ENCODE measurements around the gene NFE2.

NFE2 gene

DNA sequence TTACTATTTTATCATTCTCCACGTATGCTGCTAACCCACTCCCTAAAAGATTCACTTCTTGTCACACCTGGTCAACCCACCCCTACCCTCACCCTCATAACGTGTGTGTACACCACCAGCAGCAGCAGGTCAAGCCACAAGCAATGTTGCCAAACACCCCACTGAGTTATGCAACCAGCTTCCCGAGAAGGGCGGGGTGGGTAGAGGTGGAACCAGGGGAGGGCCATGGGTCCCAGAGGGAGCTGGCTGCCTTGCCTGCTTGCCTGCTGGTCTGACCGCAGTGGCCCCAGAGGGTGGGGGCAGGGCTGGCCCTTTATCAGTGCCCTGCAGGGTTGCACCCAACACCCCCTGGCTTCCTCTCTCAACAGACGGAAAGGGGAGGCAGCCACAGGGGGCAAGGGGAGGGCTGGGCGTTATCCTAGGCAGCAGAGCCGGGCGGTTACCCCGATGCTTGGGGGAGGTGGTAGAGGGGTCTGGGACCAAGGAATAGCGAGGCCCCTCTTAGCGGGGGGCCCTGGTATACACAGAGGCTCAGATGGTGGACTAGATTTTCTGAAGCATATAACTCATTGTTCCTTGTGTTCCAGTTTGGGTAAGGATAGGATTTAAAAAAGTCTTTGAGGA lies 3.5 kb upstream of the NFE2 start:
- TF ChIP-seq, protein P1, sequence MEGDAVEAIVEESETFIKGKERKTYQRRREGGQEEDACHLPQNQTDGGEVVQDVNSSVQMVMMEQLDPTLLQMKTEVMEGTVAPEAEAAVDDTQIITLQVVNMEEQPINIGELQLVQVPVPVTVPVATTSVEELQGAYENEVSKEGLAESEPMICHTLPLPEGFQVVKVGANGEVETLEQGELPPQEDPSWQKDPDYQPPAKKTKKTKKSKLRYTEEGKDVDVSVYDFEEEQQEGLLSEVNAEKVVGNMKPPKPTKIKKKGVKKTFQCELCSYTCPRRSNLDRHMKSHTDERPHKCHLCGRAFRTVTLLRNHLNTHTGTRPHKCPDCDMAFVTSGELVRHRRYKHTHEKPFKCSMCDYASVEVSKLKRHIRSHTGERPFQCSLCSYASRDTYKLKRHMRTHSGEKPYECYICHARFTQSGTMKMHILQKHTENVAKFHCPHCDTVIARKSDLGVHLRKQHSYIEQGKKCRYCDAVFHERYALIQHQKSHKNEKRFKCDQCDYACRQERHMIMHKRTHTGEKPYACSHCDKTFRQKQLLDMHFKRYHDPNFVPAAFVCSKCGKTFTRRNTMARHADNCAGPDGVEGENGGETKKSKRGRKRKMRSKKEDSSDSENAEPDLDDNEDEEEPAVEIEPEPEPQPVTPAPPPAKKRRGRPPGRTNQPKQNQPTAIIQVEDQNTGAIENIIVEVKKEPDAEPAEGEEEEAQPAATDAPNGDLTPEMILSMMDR (IDR thresholded peaks at IDR 0.05), result no peak
- no peak for TF ChIP-seq ZFX (IDR thresholded peaks at IDR 0.05; ENCODE audit: borderline replicate concordance)
- no peak overlapping the region for H3K27ac ChIP-seq

DNA sequence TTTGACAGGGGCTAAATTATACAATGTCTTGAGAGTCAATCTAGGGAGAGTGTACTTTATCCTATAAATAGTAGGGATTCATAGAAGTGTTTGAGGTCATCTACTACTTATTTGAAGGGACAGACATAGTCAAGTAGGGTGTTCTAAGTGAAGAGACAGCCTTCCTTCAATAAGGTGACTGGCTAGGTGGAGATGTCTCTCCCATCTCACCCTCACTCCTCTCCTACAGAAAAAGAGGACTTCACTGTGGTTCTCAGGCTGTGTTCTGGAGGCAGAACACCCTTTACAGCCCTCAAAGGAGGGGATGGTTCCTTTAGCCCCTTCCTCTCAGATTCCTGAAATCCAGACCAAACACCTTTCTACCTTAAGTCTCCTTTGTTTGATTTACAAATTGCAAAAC lies 2.8 kb upstream of the NFE2 start:
- TF ChIP-seq, protein P1 (IDR thresholded peaks at IDR 0.05), result no peak
- TF ChIP-seq ZFX (IDR thresholded peaks at IDR 0.05; ENCODE audit: borderline replicate concordance), result no peak
- H3K27ac ChIP-seq, result no peak overlapping the region

- no peak overlapping the region for H3K27ac ChIP-seq
- no peak for TF ChIP-seq ZFX (IDR thresholded peaks at IDR 0.05; ENCODE audit: borderline replicate concordance)
- TF ChIP-seq, protein P1 (IDR thresholded peaks at IDR 0.05), result no peak
Measured at GRCh38 chr12:54301428-54302048, 723 bp upstream of the NFE2 start.

DNA sequence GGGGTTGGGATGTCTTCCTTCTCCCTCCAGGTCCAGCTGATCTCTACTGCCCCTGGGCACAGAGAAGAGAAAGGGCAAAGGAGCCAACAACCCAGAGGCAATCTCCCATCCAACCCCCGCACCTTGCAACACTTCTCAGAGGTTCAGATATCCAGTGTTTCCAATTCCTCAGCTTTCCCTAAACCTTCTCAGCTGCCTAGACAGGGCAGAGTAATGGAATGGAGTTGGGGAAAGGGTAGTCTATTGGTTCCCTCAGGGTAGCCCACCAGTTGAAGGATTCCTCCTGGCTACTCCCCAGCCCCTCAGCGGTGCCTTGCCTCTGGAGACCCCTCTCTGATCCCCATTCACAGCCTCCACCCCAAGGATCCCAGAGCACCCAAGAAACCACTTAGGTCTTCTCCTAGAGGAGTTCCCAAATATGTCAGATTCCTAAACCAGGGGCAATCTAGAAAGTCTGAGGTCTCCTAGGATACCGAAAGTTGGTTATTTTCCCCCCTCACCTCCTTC lies 537 bp downstream of the NFE2 start:
- no peak for TF ChIP-seq ZFX (IDR thresholded peaks at IDR 0.05; ENCODE audit: borderline replicate concordance)
- TF ChIP-seq, protein P1 (IDR thresholded peaks at IDR 0.05), result no peak
- H3K27ac ChIP-seq, result no peak overlapping the region

DNA sequence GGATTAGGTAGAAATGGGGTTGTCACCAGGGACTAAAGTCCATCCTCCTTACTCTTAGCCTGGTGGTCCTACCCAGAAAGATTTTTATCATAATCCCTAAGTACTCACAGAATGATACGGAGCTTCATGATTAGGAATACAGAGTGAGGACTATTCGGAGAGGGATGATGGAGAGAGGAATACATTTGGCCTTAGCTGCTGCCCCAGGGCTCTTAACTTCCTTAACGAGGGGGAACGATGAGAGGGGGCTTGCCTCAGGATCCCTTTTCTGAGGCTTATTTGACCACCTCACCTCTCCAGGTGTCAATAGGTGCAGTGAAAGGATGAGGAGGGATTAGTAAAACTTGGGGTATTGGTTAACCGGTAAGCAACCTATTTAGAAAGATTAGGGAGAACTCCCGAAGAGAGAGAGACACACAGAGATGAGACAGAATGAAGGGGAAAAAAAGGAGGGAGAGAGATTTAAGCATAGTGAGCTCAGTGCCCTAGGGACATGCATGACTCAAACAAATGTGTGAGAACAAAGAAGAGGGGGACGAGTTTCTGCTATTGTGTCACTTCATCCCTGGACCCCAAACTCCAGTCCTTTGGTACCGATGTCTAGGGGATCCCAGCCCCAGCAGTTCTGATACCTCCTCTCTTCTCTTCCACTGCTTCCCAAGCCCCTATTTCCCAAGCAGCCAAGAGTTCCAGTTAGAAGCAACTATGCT lies 1.1 kb downstream of the NFE2 start:
- TF ChIP-seq, protein P1 (IDR thresholded peaks at IDR 0.05), result no peak
- no peak for TF ChIP-seq ZFX (IDR thresholded peaks at IDR 0.05; ENCODE audit: borderline replicate concordance)

GRCh38 chr12:54298904-54299303 lies 1.9 kb downstream of the NFE2 start:
- no peak overlapping the region for H3K27ac ChIP-seq
- TF ChIP-seq, protein P1 (IDR thresholded peaks at IDR 0.05), result no peak
- no peak for TF ChIP-seq ZFX (IDR thresholded peaks at IDR 0.05; ENCODE audit: borderline replicate concordance)

More for the DNA sequence above, 1.1 kb downstream of the NFE2 start:
- no peak overlapping the region for H3K27ac ChIP-seq
